Thyroid gland (tissue), 4 donors: ENCODE data around the gene SEC61B.

Experiments used
- POLR2A ChIP-seq, 2 donors: fragments of 450-650 bp; IDR thresholded peaks; one replicate each; pipeline ENCODE4 v1.6.1; 2017; ENCODE audit warnings: antibody characterized with exemption in 2 of 2, mild to moderate bottlenecking in 2 of 2, moderate library complexity in 1 of 2
- TF ChIP-seq, protein P1 (sequence below), 6 experiments: fragments of 200-600 bp in 3 of 6; fragments of 450-650 bp in 3 of 6; sonication (generic) in 3 of 6; IDR thresholded peaks; one replicate each; pipeline ENCODE4 v1.5.1; 2016 to 2019; ENCODE audit warnings: antibody characterized with exemption in 6 of 6, mild to moderate bottlenecking in 2 of 6, inconsistent platforms in 1 of 6, moderate library complexity in 1 of 6

GRCh38 chr9:99221621-99222415 lies at the start of gene SEC61B, which contains the start of gene ALG2:
- TF ChIP-seq, protein P1, sequence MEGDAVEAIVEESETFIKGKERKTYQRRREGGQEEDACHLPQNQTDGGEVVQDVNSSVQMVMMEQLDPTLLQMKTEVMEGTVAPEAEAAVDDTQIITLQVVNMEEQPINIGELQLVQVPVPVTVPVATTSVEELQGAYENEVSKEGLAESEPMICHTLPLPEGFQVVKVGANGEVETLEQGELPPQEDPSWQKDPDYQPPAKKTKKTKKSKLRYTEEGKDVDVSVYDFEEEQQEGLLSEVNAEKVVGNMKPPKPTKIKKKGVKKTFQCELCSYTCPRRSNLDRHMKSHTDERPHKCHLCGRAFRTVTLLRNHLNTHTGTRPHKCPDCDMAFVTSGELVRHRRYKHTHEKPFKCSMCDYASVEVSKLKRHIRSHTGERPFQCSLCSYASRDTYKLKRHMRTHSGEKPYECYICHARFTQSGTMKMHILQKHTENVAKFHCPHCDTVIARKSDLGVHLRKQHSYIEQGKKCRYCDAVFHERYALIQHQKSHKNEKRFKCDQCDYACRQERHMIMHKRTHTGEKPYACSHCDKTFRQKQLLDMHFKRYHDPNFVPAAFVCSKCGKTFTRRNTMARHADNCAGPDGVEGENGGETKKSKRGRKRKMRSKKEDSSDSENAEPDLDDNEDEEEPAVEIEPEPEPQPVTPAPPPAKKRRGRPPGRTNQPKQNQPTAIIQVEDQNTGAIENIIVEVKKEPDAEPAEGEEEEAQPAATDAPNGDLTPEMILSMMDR (IDR thresholded peaks at IDR 0.05), result peak in 1 of 6 experiments; percentile 23
- TF ChIP-seq POLR2A (IDR thresholded peaks at IDR 0.05), result peak in 1 of 2 donors; percentile 88
